IMR-90 (cell line): ENCODE measurements around the gene PRKAG2. TPM values are rescaled to one million over a fixed set of nuclear protein-coding genes. Genes with fewer than 3 reads are reported as not detected.

Experiments
- ATAC-seq: fragments of 200-7000 bp; cut with Tn5 transposase; 2 replicates; pipeline ENCODE4 v1.9.1; 2020; ENCODE audit warnings: low read depth, mild to moderate bottlenecking, moderate library complexity
- BruUV-seq: library from RNA; stranded (reverse); fragments of 400-500 nt; replicated peaks from 2 replicates; lab custom pipeline; 2021; lab: Mats Ljungman, UMichigan
- CTCF ChIA-PET: fragments of 300-600 bp; formaldehyde crosslinking; extraction: SDS; loops from one replicate; lab custom pipeline; 2021; ENCODE audit warnings: antibody characterized with exemption; lab: Yijun Ruan, JAX
- POLR2A ChIA-PET: fragments of 300-600 bp; sonication (Branson Sonifier 250); formaldehyde crosslinking; loops from one replicate; lab custom pipeline; 2022; ENCODE audit warnings: antibody characterized with exemption; ENCODE audit not compliant: unreplicated experiment; lab: Charles Lee
- DNase-seq: peaks from one replicate; pipeline ENCODE4 v3.0.0; 2013
- H2AFZ ChIP-seq: replicated peaks from 2 replicates; pipeline ENCODE3; 2013; ENCODE audit warnings: low read length, mild to moderate bottlenecking; ENCODE audit not compliant: poor library complexity
- H2AK5ac ChIP-seq: 2 replicates; pipeline ENCODE4 v1.6.1; 2013; ENCODE audit warnings: low read depth, low read length, inconsistent platforms
- H2AK9ac ChIP-seq: replicated peaks from 2 replicates; pipeline ENCODE3; 2013; ENCODE audit warnings: mild to moderate bottlenecking, low read depth, low read length, moderate library complexity; ENCODE audit not compliant: poor library complexity
- H2BK120ac ChIP-seq: 2 replicates; pipeline ENCODE4 v1.6.1; 2013; ENCODE audit warnings: low read depth, low read length, inconsistent platforms
- H2BK15ac ChIP-seq: 3 replicates; pipeline ENCODE4 v1.6.1; 2013; ENCODE audit warnings: low read depth, low read length, inconsistent platforms
- H2BK20ac ChIP-seq: 2 replicates; pipeline ENCODE4 v1.6.1; 2013; ENCODE audit warnings: low read depth, mild to moderate bottlenecking, inconsistent platforms, low read length, moderate library complexity
- H2BK5ac ChIP-seq: 2 replicates; pipeline ENCODE4 v1.6.1; 2013; ENCODE audit warnings: mild to moderate bottlenecking, low read depth, low read length, inconsistent platforms; ENCODE audit not compliant: poor library complexity, severe bottlenecking
- H3K14ac ChIP-seq: replicated peaks from 2 replicates; pipeline ENCODE4 v1.6.1; 2013; ENCODE audit warnings: low read depth, low read length, inconsistent platforms
- H3K18ac ChIP-seq: 2 replicates; pipeline ENCODE4 v1.6.1; 2013; ENCODE audit warnings: low read depth, low read length, control low read depth
- H3K23ac ChIP-seq: 2 replicates; pipeline ENCODE4 v1.6.1; 2013; ENCODE audit warnings: low read depth, low read length, inconsistent platforms
- H3K27ac ChIP-seq: 2 replicates; pipeline ENCODE4 v1.5.1; 2013; ENCODE audit warnings: mild to moderate bottlenecking, control low read depth, low read length; ENCODE audit not compliant: insufficient read depth
- H3K27me3 ChIP-seq: 2 replicates; pipeline ENCODE4 v1.6.1; 2013; ENCODE audit warnings: low read length; ENCODE audit not compliant: control insufficient read depth, insufficient read depth
- H3K36me3 ChIP-seq: 2 replicates; pipeline ENCODE4 v1.6.1; 2013; ENCODE audit warnings: low read length, mixed read lengths; ENCODE audit not compliant: control insufficient read depth, insufficient read depth
- H3K4ac ChIP-seq: 2 replicates; pipeline ENCODE4 v1.6.1; 2013; ENCODE audit warnings: low read depth, low read length, inconsistent platforms
- H3K4me1 ChIP-seq: 2 replicates; pipeline ENCODE4 v1.6.1; 2013; ENCODE audit warnings: low read length, mixed read lengths; ENCODE audit not compliant: control insufficient read depth, insufficient read depth
- H3K4me2 ChIP-seq: 2 replicates; pipeline ENCODE4 v1.6.1; 2013; ENCODE audit warnings: low read depth, mild to moderate bottlenecking, control low read depth, low read length, moderate library complexity
- H3K4me3 ChIP-seq: 2 replicates; pipeline ENCODE4 v1.5.1; 2013; ENCODE audit warnings: low read depth, mild to moderate bottlenecking, control low read depth, low read length, moderate library complexity; ENCODE audit not compliant: insufficient read depth
- H3K56ac ChIP-seq: 2 replicates; pipeline ENCODE4 v1.6.1; 2013; ENCODE audit warnings: low read length, inconsistent platforms; ENCODE audit not compliant: insufficient read depth; ENCODE audit errors: extremely low read depth
- H3K79me1 ChIP-seq, 2 experiments: 2 replicates each; pipeline ENCODE4 v1.6.1; 2013; ENCODE audit warnings: low read length in 2 of 2, inconsistent platforms in 1 of 2, low read depth in 1 of 2
- H3K9ac ChIP-seq: 2 replicates; pipeline ENCODE4 v1.6.1; 2013; ENCODE audit warnings: low read depth, low read length, control low read depth
- H3K9me1 ChIP-seq: 2 replicates; pipeline ENCODE4 v1.6.1; 2013; ENCODE audit warnings: low read length, inconsistent platforms; ENCODE audit not compliant: insufficient read depth
- H3K9me3 ChIP-seq: 2 replicates; pipeline ENCODE4 v1.6.1; 2013; ENCODE audit warnings: low read length; ENCODE audit not compliant: control insufficient read depth, insufficient read depth
- H4K20me1 ChIP-seq: 2 replicates; pipeline ENCODE4 v1.6.1; 2013; ENCODE audit warnings: low read length, inconsistent platforms; ENCODE audit not compliant: insufficient read depth
- H4K5ac ChIP-seq: 2 replicates; pipeline ENCODE4 v1.6.1; 2013; ENCODE audit warnings: mild to moderate bottlenecking, low read depth, low read length, control low read depth
- H4K8ac ChIP-seq, 2 experiments: 2 replicates each; pipeline ENCODE4 v1.6.1; 2013; ENCODE audit warnings: low read depth in 2 of 2, low read length in 2 of 2, control low read depth in 1 of 2, inconsistent platforms in 1 of 2
- H4K91ac ChIP-seq: 2 replicates; pipeline ENCODE4 v1.6.1; 2013; ENCODE audit warnings: low read depth, low read length, inconsistent platforms; ENCODE audit not compliant: insufficient read depth
- BHLHE40 ChIP-seq: fragments of 150-350 bp; IDR thresholded peaks from 2 replicates; pipeline ENCODE4 v1.6.1; 2016; ENCODE audit warnings: mild to moderate bottlenecking, low read depth, low read length
- CEBPB ChIP-seq: IDR thresholded peaks from 2 replicates; pipeline ENCODE4 v1.6.1; 2012; ENCODE audit warnings: low read depth, low read length, improper control_type of control experiment
- CHD1 ChIP-seq: IDR thresholded peaks from 2 replicates; pipeline ENCODE4 v1.6.1; 2012; ENCODE audit warnings: low read depth, low read length, improper control_type of control experiment
- FOS ChIP-seq: fragments of 150-350 bp; IDR thresholded peaks from 2 replicates; pipeline ENCODE4 v1.6.1; 2016; ENCODE audit warnings: low read depth, low read length
- MAFK ChIP-seq: IDR thresholded peaks from 2 replicates; pipeline ENCODE4 v1.6.1; 2012; ENCODE audit warnings: low read depth, low read length, improper control_type of control experiment
- MAZ ChIP-seq: IDR thresholded peaks from 2 replicates; pipeline ENCODE4 v1.6.1; 2012; ENCODE audit warnings: low read depth, mild to moderate bottlenecking, low read length, improper control_type of control experiment, moderate library complexity, borderline replicate concordance
- MXI1 ChIP-seq: IDR thresholded peaks from 2 replicates; pipeline ENCODE4 v1.6.1; 2012; ENCODE audit warnings: low read depth, mild to moderate bottlenecking, low read length, moderate library complexity, borderline replicate concordance
- NFE2L2 ChIP-seq: fragments of 150-350 bp; IDR thresholded peaks from 2 replicates; pipeline ENCODE4 v1.6.1; 2016; ENCODE audit warnings: low read depth, mild to moderate bottlenecking, low read length
- POLR2A ChIP-seq: IDR thresholded peaks from 2 replicates; pipeline ENCODE4 v1.6.1; 2012; ENCODE audit warnings: mild to moderate bottlenecking, low read depth, low read length
- RAD21 ChIP-seq: IDR thresholded peaks from 2 replicates; pipeline ENCODE4 v1.6.1; 2012; ENCODE audit warnings: low read length, improper control_type of control experiment
- RCOR1 ChIP-seq: IDR thresholded peaks from 2 replicates; pipeline ENCODE4 v1.6.1; 2012; ENCODE audit warnings: mild to moderate bottlenecking, low read length, improper control_type of control experiment; ENCODE audit not compliant: insufficient replicate concordance
- RFX5 ChIP-seq: IDR thresholded peaks from 2 replicates; pipeline ENCODE4 v1.8.0; 2012; ENCODE audit warnings: low read depth, mild to moderate bottlenecking, low read length, moderate library complexity
- SMC3 ChIP-seq: fragments of 150-350 bp; IDR thresholded peaks from 2 replicates; pipeline ENCODE4 v1.6.1; 2016; ENCODE audit warnings: low read depth, mild to moderate bottlenecking, antibody characterized with exemption, low read length, moderate library complexity
- WGBS, 2 experiments: methylation state at CpG; one replicate each; pipeline versions ENCODE4 v1.1.5 to v1.1.7; 2013; ENCODE audit warnings: missing lambda C conversion rate in 2 of 2; ENCODE audit not compliant: insufficient read length in 1 of 2; ENCODE audit errors: extremely low coverage in 2 of 2; 5-methylcytosine and 5-hydroxymethylcytosine counted together
- dilution Hi-C: fragments of 300-500 bp; cut with HindIII; formaldehyde crosslinking; loops from one replicate; pipeline ENCODE4 v1.14.3; 2018; ENCODE audit warnings: low sequenced_read_pairs; ENCODE audit not compliant: unreplicated experiment
- in situ Hi-C: fragments of 300-500 bp; cut with MboI; formaldehyde crosslinking; loops from 3 replicates; pipeline ENCODE4 v1.14.3; 2019; ENCODE audit warnings: low sequenced_read_pairs, inconsistent platforms, mixed read lengths
- intact Hi-C: fragments of 100-400 bp; cut with micrococcal nuclease; formaldehyde crosslinking; loops from 2 replicates; pipeline ENCODE4 v1.10.0; 2022
- polyA plus RNA-seq, 3 experiments: library from polyadenylated mRNA; depleted of rRNA; stranded (reverse); fragments of >200 nt; gene quantifications; 2 replicates each; pipeline ENCODE4 v1.2.3, GENCODE V29; 2012; ENCODE audit warnings: low replicate concordance in 1 of 3
- total RNA-seq: library from RNA; depleted of rRNA; stranded (reverse); fragments of >200 nt; gene quantifications from 2 replicates; pipeline ENCODE4 v1.2.3, GENCODE V29; 2012
- TF ChIP-seq, protein P1 (sequence below): conservative IDR thresholded peaks from 2 replicates; pipeline ENCODE4 v1.5.1; 2012; ENCODE audit warnings: mild to moderate bottlenecking, low read depth, low read length, improper control_type of control experiment
- TF ChIP-seq, protein P2 (sequence below): fragments of 150-350 bp; IDR thresholded peaks from 2 replicates; pipeline ENCODE4 v1.6.1; 2017; ENCODE audit warnings: mild to moderate bottlenecking, antibody characterized with exemption, low read length, low read depth
- TF ChIP-seq, protein P3 (sequence below): fragments of 150-350 bp; IDR thresholded peaks from 2 replicates; pipeline ENCODE4 v1.6.1; 2016; ENCODE audit warnings: low read depth, mild to moderate bottlenecking, low read length, moderate library complexity, borderline replicate concordance

PRKAG2 gene
- total and polyA plus RNA-seq, 2 of the 4 experiments (the other 2 are of a cell fraction), result 15.4 to 21.6 TPM

DNA sequence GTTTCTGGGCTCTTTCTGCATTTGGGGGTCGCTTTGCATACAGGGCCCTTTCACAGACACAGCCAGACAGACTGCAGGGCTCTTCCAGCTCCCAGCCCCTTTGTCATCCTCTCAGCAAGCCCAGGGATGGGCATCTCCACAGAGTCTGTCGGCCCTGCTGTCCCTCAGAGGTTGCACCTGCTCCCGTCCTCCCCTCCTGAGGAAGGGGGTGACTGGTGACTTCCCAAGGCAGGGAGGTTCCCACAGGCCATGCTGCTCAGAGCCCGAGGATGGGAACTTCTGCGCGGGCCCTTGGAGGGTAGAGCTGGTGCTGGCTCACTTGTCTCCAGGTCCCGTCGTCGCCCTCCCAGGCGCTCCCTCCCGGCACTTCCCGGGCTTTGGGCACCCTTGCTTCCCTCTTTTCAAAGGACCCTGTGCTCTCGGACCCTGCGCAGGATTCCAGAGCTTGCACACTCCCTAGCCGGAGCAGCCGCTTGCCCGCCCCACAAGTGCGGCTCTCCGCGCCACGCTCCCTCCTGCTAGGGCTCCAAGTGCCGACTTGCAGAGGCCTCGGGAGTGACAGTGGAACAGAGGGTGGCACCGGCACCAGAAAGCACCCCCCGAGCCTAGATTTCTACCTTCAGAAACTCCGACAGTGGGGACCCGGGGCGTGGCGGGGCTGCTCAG, 152.5 kb downstream of the PRKAG2 start:
- H3K9me1 ChIP-seq, result peaks cover 14% of the 10 kb centered on the region
- peak overlapping the region; percentile 43; the same call in 1 of the 2 replicates for H2AK5ac ChIP-seq
- no peak overlapping the region for H2BK120ac ChIP-seq
- no peak overlapping the region for H4K91ac ChIP-seq
- H3K4me2 ChIP-seq, result no peak overlapping the region
- in situ Hi-C loops, result no loop called here
- H3K79me1 ChIP-seq, result peaks cover 0 to 17% of the 10 kb centered on the region in 2 experiments; a peak in 1 of 4 replicates
- H4K8ac ChIP-seq, result no peak overlapping the region
- intact Hi-C loops, result no loop called here
- H3K4me1 ChIP-seq, result peaks cover 15% of the 10 kb centered on the region
- H4K5ac ChIP-seq, result no peak overlapping the region
- no peak overlapping the region for H3K23ac ChIP-seq
- ChIA-PET CTCF (interaction anchor here (1.2 kb wide), 1 partner anchor 19 kb away, joined by 3 read pairs; no protein-coding TSS in a partner anchor), POLR2A (no interaction called here)
- H3K27ac ChIP-seq, result no peak overlapping the region
- H2AK9ac ChIP-seq, result no peak overlapping the region
- ATAC-seq (no peak), DNase-seq (no peak)
- H3K27me3 ChIP-seq, result no peaks in the 10 kb centered on the region
- dilution Hi-C loops, result no loop called here
- no peaks in the 10 kb centered on the region for H4K20me1 ChIP-seq
- no peak overlapping the region for H2BK20ac ChIP-seq
- H3K56ac ChIP-seq, result no peak overlapping the region
- no peak overlapping the region for H3K9ac ChIP-seq
- no peak overlapping the region for H3K14ac ChIP-seq
- H3K4me3 ChIP-seq, result no peak overlapping the region
- BruUV-seq, result no TSS peak
- H3K9me3 ChIP-seq, result no peaks in the 10 kb centered on the region
- H3K18ac ChIP-seq, result no peak overlapping the region
- no peak overlapping the region for H2BK5ac ChIP-seq
- H3K4ac ChIP-seq, result no peak overlapping the region
- H2AFZ ChIP-seq, result no peak overlapping the region
- TF ChIP-seq, protein P1, sequence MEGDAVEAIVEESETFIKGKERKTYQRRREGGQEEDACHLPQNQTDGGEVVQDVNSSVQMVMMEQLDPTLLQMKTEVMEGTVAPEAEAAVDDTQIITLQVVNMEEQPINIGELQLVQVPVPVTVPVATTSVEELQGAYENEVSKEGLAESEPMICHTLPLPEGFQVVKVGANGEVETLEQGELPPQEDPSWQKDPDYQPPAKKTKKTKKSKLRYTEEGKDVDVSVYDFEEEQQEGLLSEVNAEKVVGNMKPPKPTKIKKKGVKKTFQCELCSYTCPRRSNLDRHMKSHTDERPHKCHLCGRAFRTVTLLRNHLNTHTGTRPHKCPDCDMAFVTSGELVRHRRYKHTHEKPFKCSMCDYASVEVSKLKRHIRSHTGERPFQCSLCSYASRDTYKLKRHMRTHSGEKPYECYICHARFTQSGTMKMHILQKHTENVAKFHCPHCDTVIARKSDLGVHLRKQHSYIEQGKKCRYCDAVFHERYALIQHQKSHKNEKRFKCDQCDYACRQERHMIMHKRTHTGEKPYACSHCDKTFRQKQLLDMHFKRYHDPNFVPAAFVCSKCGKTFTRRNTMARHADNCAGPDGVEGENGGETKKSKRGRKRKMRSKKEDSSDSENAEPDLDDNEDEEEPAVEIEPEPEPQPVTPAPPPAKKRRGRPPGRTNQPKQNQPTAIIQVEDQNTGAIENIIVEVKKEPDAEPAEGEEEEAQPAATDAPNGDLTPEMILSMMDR, result no peak
- TF ChIP-seq, protein P2, sequence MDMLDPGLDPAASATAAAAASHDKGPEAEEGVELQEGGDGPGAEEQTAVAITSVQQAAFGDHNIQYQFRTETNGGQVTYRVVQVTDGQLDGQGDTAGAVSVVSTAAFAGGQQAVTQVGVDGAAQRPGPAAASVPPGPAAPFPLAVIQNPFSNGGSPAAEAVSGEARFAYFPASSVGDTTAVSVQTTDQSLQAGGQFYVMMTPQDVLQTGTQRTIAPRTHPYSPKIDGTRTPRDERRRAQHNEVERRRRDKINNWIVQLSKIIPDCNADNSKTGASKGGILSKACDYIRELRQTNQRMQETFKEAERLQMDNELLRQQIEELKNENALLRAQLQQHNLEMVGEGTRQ, result no peak
- TF ChIP-seq MXI1 (no peak), FOS (no peak), CHD1 (no peak), SMC3 (no peak), RAD21 (no peak), RCOR1 (no peak), POLR2A (no peak), NFE2L2 (no peak), BHLHE40 (no peak), MAFK (no peak), CEBPB (no peak), MAZ (no peak), RFX5 (no peak)
- TF ChIP-seq, protein P3, sequence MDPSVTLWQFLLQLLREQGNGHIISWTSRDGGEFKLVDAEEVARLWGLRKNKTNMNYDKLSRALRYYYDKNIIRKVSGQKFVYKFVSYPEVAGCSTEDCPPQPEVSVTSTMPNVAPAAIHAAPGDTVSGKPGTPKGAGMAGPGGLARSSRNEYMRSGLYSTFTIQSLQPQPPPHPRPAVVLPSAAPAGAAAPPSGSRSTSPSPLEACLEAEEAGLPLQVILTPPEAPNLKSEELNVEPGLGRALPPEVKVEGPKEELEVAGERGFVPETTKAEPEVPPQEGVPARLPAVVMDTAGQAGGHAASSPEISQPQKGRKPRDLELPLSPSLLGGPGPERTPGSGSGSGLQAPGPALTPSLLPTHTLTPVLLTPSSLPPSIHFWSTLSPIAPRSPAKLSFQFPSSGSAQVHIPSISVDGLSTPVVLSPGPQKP, result no peak
- H3K36me3 ChIP-seq, result no peaks in the 10 kb centered on the region
- H2BK15ac ChIP-seq, result no peak overlapping the region
- 92% methylated on average over 24 of the region's 29 CpGs; no CpG with 5 or more reads in 1 of the 2 experiments for whole genome bisulfite sequencing, 2 experiments
